AG09319 (cell line): ENCODE measurements around the gene KCNE1.

Experiments used
- DNase-seq: peaks from one replicate; pipeline ENCODE4 v3.0.0-alpha.2; 2010; ENCODE audit warnings: low read depth; ENCODE audit errors: extremely low read depth
- TF ChIP-seq, protein P1 (sequence below): IDR thresholded peaks from 2 replicates; pipeline ENCODE4 v1.5.1; 2011; ENCODE audit warnings: low read depth, mild to moderate bottlenecking, inconsistent platforms, low read length, moderate library complexity

Gene KCNE1

DNA sequence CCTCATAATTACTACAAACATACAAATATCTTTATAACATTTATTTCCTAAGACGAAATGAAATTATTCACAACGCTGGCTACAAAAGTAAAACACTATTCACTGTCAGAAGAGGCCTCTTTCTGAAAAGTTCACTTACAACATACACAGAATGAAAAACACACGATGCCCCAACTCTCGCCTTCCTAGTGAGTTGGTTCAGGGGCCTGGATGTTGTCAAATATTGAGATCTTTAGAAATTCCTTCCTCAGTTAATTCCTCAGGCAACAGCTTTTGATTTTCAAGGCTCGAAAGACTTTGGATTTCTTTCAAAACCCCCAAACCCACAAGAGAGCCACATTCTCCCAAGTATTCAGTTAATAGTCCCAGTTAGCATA is 14.2 kb upstream of the KCNE1 start:
- TF ChIP-seq, protein P1, sequence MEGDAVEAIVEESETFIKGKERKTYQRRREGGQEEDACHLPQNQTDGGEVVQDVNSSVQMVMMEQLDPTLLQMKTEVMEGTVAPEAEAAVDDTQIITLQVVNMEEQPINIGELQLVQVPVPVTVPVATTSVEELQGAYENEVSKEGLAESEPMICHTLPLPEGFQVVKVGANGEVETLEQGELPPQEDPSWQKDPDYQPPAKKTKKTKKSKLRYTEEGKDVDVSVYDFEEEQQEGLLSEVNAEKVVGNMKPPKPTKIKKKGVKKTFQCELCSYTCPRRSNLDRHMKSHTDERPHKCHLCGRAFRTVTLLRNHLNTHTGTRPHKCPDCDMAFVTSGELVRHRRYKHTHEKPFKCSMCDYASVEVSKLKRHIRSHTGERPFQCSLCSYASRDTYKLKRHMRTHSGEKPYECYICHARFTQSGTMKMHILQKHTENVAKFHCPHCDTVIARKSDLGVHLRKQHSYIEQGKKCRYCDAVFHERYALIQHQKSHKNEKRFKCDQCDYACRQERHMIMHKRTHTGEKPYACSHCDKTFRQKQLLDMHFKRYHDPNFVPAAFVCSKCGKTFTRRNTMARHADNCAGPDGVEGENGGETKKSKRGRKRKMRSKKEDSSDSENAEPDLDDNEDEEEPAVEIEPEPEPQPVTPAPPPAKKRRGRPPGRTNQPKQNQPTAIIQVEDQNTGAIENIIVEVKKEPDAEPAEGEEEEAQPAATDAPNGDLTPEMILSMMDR, result no peak
- no peak for DNase-seq

DNA sequence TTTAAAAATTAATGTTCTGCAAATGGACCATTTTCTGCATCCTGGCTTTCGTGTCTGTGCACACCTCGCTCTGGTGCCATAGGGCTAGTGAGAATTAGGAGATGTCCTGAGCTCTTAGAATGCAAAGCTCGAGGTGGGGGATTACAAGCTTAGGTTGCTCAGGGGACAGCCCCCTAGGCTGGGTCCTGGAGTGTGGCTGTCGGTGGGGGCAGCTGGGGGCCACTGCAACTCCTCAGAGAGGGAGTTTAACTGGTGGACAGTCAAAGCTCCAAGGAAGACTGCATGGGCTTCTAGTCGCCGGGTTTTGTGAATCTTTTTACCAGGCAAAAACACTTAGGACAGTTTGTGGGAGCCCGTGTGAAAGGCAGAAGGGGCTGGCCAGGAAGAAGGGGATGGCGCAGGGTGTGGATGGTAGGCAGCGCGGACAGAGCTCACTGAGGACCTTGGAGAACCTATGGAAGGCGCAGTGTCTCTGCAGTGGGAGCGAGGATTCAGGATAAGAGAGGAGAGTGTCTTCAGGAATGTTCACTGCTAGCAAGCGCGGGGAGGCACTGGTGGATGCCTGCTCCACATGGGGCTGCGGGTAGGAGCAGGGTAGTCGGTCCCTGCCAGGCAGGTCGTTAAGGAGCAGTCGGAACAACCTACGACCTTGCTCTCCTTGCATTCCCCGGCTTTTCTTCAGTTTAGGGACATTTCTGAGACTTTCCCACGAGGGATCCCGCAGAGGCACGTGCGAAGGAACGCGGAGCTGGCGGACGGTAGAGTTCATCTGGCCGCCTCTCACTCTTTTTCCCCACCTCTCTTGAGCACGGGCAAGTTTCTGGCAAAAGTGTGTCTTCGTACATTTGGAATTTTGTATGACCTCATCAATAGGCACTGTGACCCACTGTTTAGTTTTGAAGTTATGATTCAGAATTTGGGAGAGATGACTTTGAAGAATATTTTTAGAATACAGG is 12.9 kb upstream of the KCNE1 start:
- DNase-seq, result no peak
- TF ChIP-seq, protein P1, result no peak

GRCh38 chr21:34523019-34523555 is 11.1 kb upstream of the KCNE1 start:
- no peak for DNase-seq

DNA sequence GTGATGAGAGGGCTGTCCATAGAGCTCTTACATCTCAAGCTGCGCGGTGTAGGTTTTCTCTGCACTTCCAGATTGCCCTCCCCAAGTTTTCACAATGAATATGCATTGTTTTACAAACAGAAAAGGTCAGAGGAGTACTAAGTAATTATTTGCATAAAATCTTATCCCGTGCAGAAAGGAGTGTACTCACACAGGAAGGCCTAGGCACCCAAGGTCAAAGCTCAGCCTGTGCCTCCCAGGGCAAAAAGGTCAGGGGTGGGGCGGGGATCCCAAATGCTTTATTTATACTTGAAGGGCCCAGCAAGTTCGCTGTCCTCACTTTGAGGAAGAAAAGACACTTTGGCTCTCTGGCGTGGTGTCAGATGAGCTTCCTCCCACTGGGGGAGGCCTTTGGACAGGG is 10.3 kb upstream of the KCNE1 start:
- DNase-seq, result no peak
- TF ChIP-seq, protein P1, result no peak

More at GRCh38 chr21:34523019-34523555, 11.1 kb upstream of the KCNE1 start:
- TF ChIP-seq, protein P1, result no peak

GRCh38 chr21:34521561-34521960 is 9.6 kb upstream of the KCNE1 start:
- TF ChIP-seq, protein P1, result no peak
- no peak for DNase-seq

DNA sequence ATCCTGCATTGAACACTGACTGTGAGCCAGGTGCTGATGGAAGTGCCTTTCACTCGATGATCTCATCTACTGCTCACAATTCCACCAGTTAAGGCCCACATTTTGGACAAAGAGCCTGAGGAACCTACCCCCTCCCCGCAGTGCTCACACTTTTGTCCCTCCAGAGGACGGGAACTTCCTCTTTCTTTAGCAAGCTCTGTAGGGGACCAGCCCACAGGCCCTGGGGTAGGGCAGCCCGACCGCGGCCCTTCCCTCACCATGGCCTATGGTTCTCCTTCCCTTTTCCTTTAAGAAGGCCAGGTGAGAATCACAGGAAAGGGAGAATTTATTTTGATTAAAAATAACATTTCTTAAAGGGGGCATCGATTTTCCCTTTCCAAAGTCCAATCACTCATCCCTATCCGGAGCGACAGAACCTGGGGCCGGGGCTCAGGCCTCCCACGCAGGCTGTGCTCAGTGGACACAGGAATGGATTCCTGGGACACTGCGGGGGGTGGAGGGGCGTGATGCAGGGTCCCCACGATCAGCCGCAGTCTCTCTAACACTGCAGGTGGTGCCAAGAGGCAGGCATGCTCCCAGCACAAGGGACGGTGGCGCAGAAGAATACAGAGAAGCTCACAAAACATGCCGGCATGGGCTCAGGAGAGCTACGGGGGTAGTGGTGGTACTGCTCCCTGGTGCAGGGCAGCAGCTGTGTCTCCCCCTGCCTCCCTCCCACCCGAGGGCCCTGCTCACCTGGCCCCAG is 8.9 kb upstream of the KCNE1 start:
- TF ChIP-seq, protein P1, result no peak
- DNase-seq, result no peak

- DNase-seq, result no peak
- TF ChIP-seq, protein P1, result no peak
Observed at GRCh38 chr21:34520281-34520680, 8.3 kb upstream of the KCNE1 start.
